ENCODE results near the gene USP47.

- TF ChIP-seq ATF7-NPFF (CRISPR knock-in tag; IDR thresholded peaks at IDR 0.05; ENCODE audit: low read depth), result no peak
- TF ChIP-seq MYPOP (CRISPR knock-in tag; IDR thresholded peaks at IDR 0.05), result no peak
- no peak for TF ChIP-seq PREB (CRISPR knock-in tag; IDR thresholded peaks at IDR 0.05)
- no peak for TF ChIP-seq GPBP1L1 (CRISPR knock-in tag; IDR thresholded peaks at IDR 0.05)
- TF ChIP-seq, protein P1, sequence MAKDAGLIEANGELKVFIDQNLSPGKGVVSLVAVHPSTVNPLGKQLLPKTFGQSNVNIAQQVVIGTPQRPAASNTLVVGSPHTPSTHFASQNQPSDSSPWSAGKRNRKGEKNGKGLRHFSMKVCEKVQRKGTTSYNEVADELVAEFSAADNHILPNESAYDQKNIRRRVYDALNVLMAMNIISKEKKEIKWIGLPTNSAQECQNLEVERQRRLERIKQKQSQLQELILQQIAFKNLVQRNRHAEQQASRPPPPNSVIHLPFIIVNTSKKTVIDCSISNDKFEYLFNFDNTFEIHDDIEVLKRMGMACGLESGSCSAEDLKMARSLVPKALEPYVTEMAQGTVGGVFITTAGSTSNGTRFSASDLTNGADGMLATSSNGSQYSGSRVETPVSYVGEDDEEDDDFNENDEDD (CRISPR knock-in tag; IDR thresholded peaks at IDR 0.05; ENCODE audit: borderline replicate concordance), result no peak
- TF ChIP-seq, protein P2, sequence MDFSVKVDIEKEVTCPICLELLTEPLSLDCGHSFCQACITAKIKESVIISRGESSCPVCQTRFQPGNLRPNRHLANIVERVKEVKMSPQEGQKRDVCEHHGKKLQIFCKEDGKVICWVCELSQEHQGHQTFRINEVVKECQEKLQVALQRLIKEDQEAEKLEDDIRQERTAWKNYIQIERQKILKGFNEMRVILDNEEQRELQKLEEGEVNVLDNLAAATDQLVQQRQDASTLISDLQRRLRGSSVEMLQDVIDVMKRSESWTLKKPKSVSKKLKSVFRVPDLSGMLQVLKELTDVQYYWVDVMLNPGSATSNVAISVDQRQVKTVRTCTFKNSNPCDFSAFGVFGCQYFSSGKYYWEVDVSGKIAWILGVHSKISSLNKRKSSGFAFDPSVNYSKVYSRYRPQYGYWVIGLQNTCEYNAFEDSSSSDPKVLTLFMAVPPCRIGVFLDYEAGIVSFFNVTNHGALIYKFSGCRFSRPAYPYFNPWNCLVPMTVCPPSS (IDR thresholded peaks at IDR 0.05), result no peak
- TF ChIP-seq, protein P3, sequence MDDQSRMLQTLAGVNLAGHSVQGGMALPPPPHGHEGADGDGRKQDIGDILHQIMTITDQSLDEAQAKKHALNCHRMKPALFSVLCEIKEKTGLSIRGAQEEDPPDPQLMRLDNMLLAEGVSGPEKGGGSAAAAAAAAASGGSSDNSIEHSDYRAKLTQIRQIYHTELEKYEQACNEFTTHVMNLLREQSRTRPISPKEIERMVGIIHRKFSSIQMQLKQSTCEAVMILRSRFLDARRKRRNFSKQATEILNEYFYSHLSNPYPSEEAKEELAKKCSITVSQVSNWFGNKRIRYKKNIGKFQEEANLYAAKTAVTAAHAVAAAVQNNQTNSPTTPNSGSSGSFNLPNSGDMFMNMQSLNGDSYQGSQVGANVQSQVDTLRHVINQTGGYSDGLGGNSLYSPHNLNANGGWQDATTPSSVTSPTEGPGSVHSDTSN (CRISPR knock-in tag; IDR thresholded peaks at IDR 0.05; ENCODE audit: borderline replicate concordance), result no peak
- no peak for TF ChIP-seq ZNF451 (CRISPR knock-in tag; IDR thresholded peaks at IDR 0.05)
- no peak for TF ChIP-seq SUZ12 (IDR thresholded peaks at IDR 0.05; ENCODE audit: low read depth, low read length)
- TF ChIP-seq FOXJ3 (CRISPR knock-in tag; IDR thresholded peaks at IDR 0.05; ENCODE audit: borderline replicate concordance), result no peak
- TF ChIP-seq CTCF (CRISPR knock-in tag; IDR thresholded peaks at IDR 0.05), result no peak
- no peak for TF ChIP-seq CAMTA2 (CRISPR knock-in tag; IDR thresholded peaks at IDR 0.05; ENCODE audit: borderline replicate concordance)
- no peak for TF ChIP-seq ZNF639 (CRISPR knock-in tag; conservative IDR thresholded peaks at IDR 0.05)
Observed at GRCh38 chr11:11992257-11993212, 150.8 kb downstream of the USP47 start.
